ENCODE measurements around the gene UACA. TPM values are rescaled to one million over a fixed set of nuclear protein-coding genes. Genes with fewer than 3 reads are reported as not detected.
A peak's percentile ranks its signal among the peaks of the same experiment; 100 is the strongest.
"Not testable (repeated sequence)": the region's sequence is repeated elsewhere in the genome, so short reads cannot be mapped to it uniquely, and the experiment has no call there.

Gene UACA
- total RNA-seq, 1 donor from 2014 or later, result 39.9 TPM

DNA sequence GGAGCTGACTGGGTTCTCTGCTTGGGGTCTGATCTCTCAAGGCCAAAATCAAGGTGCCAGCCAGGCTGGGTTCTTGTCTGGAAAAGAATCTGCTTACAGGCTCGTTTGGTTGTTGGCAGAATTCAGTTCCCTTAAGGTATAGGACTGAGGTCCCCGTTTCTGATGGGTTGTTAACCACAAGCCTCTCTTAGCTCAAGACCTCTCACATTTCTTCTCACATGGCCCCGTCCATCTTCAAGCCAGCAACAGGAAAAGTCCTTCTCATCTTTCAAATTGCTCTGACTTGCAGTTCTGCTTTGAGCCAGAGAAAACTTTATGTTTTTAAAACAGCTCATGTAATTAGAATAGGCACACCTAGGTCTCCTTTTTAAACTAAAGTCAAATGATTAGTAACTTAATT lies 20.4 kb downstream of the UACA start:
- H3K4me3 ChIP-seq, result no peak overlapping the region
- intact Hi-C loops (cut with DNase I), result no loop called here
- no peak for ATAC-seq
- no peaks in the 10 kb centered on the region for H3K27me3 ChIP-seq
- no peak for DNase-seq
- peak overlapping the region; percentile 45 for H3K27ac ChIP-seq
- TF ChIP-seq CTCF (IDR thresholded peaks at IDR 0.05), result no peak
- H3K36me3 ChIP-seq, result no peaks in the 10 kb centered on the region
- H3K9me3 ChIP-seq, result no peaks in the 10 kb centered on the region
- H3K4me1 ChIP-seq, result peaks cover 35% of the 10 kb centered on the region

DNA sequence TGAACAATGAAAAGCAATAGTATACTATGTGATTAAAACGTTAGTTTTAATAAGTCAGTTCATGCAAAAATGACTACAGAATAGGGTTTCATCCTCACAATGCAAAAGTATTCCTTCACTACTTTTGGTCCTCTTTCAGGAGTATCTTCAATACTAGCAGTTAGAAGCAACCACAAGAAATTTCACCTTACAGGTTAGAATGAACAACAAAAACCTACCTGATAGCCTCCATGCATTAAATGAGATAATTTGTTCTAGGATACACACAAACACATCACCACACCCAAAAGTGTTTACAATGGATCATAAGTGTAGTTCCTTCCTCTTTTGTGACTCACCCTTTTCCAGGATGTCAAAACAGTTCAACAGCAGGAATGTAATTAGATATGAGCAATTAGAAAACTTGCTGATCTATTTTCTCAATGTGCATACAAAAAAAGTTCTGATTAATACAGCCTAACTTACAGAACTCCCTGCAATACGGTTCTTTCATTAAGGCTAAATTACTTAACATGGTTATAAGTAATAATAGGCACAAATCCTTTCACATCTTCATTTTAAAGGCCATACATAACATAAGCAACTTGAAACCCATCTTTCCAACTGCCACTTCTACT lies 21.6 kb downstream of the UACA start:
- intact Hi-C loops (cut with DNase I), result no loop called here
- Histone ChIP-seq H3K4me3 (no peak overlapping the region), H3K36me3 (no peaks in the 10 kb centered on the region), H3K9me3 (no peaks in the 10 kb centered on the region), H3K27me3 (no peaks in the 10 kb centered on the region), H3K27ac (peak overlapping the region; percentile 71), H3K4me1 (peaks cover 35% of the 10 kb centered on the region)
- ATAC-seq (peak; percentile 67), DNase-seq (no peak)
- TF ChIP-seq CTCF (IDR thresholded peaks at IDR 0.05), result no peak

GRCh38 chr15:70741107-70741531 lies 22.2 kb downstream of the UACA start:
- peak; percentile 86 for ATAC-seq
- Histone ChIP-seq H3K4me3 (no peak overlapping the region), H3K27ac (peak overlapping the region; percentile 71), H3K27me3 (no peaks in the 10 kb centered on the region), H3K36me3 (no peaks in the 10 kb centered on the region), H3K9me3 (no peaks in the 10 kb centered on the region), H3K4me1 (peaks cover 35% of the 10 kb centered on the region)
- TF ChIP-seq CTCF (IDR thresholded peaks at IDR 0.05), result no peak
- intact Hi-C loops (cut with DNase I), result no loop called here
- no peak for DNase-seq

- H3K4me1 ChIP-seq; H3K27ac ChIP-seq; intact Hi-C loops (cut with DNase I); H3K9me3 ChIP-seq; H3K36me3 ChIP-seq; ATAC-seq; H3K4me3 ChIP-seq; H3K27me3 ChIP-seq; DNase-seq: not testable (repeated sequence)
Measured at GRCh38 chr15:70735040-70735439, 28.3 kb downstream of the UACA start.

- no peak for TF ChIP-seq CTCF (IDR thresholded peaks at IDR 0.05)
- intact Hi-C loops (cut with DNase I), result no loop called here
- ATAC-seq (no peak), DNase-seq (no peak)
- H3K4me1 ChIP-seq, result no peaks in the 10 kb centered on the region
- no peak overlapping the region for H3K27ac ChIP-seq
- H3K27me3 ChIP-seq, result peaks cover 14% of the 10 kb centered on the region
- H3K4me3 ChIP-seq, result no peak overlapping the region
- no peaks in the 10 kb centered on the region for H3K36me3 ChIP-seq
- no peaks in the 10 kb centered on the region for H3K9me3 ChIP-seq
Measured at GRCh38 chr15:70729164-70729563, 34.2 kb downstream of the UACA start.

- peaks cover 14% of the 10 kb centered on the region for H3K27me3 ChIP-seq
- H3K9me3 ChIP-seq, result no peaks in the 10 kb centered on the region
- no peaks in the 10 kb centered on the region for H3K36me3 ChIP-seq
- H3K27ac ChIP-seq, result no peak overlapping the region
- ATAC-seq (no peak), DNase-seq (no peak)
- intact Hi-C loops (cut with DNase I), result no loop called here
- no peak for TF ChIP-seq CTCF (IDR thresholded peaks at IDR 0.05)
- H3K4me1 ChIP-seq, result no peaks in the 10 kb centered on the region
- H3K4me3 ChIP-seq, result no peak overlapping the region
Measured at GRCh38 chr15:70726753-70727152, 36.6 kb downstream of the UACA start.

All from upper lobe of right lung (tissue), 1 donor.